Measurements from ENCODE around the gene OR13D1.

Gene OR13D1, protein sequence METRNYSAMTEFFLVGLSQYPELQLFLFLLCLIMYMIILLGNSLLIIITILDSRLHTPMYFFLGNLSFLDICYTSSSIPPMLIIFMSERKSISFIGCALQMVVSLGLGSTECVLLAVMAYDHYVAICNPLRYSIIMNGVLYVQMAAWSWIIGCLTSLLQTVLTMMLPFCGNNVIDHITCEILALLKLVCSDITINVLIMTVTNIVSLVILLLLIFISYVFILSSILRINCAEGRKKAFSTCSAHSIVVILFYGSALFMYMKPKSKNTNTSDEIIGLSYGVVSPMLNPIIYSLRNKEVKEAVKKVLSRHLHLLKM

DNA sequence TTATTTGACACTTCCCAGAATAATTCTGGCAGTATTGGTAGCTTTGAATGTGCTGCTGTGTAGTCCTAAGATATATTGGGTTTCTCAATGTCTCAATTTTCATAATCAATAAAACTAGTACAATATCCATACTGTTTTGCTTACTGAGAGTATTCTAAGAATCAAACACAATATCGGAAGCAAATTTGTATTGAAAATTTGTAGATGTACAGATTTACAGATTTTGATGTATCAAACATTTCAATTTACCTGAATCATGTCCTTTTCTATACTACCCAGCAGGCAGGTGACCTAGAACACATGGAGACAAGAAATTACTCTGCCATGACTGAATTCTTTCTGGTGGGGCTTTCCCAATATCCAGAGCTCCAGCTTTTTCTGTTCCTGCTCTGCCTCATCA is at the start of gene OR13D1:
TSS of gene OR13D1 (plus strand) at position 301 of the 400 bp plus-strand sequence. CDS start at position 301, 0 bp downstream.
- H3K4me3 ChIP-seq (ENCODE audit: low read depth, low read length): no peak within 1 kb of the TSS
- TF ChIP-seq, protein P1, sequence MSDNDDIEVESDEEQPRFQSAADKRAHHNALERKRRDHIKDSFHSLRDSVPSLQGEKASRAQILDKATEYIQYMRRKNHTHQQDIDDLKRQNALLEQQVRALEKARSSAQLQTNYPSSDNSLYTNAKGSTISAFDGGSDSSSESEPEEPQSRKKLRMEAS (IDR thresholded peaks at IDR 0.05; ENCODE audit: low read depth, low read length): no peak
- TF ChIP-seq CTCF (IDR thresholded peaks at IDR 0.05; ENCODE audit: low read depth, low read length) (no peak), POLR2A (IDR thresholded peaks at IDR 0.05; ENCODE audit: extremely low read depth, insufficient read length) (no peak), MYC (IDR thresholded peaks at IDR 0.05; ENCODE audit: low read depth, low read length) (no peak)
- DNase-seq (ENCODE audit: low read depth): no peak

GRCh38 chr9:104658496-104659195 is 35.7 kb upstream of the OR13D1 start:
- no peak overlapping the region for H3K4me3 ChIP-seq (ENCODE audit: low read depth, low read length)
- DNase-seq (ENCODE audit: low read depth): no peak
- TF ChIP-seq POLR2A (IDR thresholded peaks at IDR 0.05; ENCODE audit: extremely low read depth, insufficient read length) (no peak), MYC (IDR thresholded peaks at IDR 0.05; ENCODE audit: low read depth, low read length) (no peak), CTCF (IDR thresholded peaks at IDR 0.05; ENCODE audit: low read depth, low read length) (no peak)
- TF ChIP-seq, protein P1 (IDR thresholded peaks at IDR 0.05; ENCODE audit: low read depth, low read length): no peak

GRCh38 chr9:104675611-104676010 is 18.7 kb upstream of the OR13D1 start:
- no peak for TF ChIP-seq MYC (IDR thresholded peaks at IDR 0.05; ENCODE audit: low read depth, low read length)
- TF ChIP-seq, protein P1 (IDR thresholded peaks at IDR 0.05; ENCODE audit: low read depth, low read length): no peak
- no peak for TF ChIP-seq POLR2A (IDR thresholded peaks at IDR 0.05; ENCODE audit: extremely low read depth, insufficient read length)
- TF ChIP-seq CTCF (IDR thresholded peaks at IDR 0.05; ENCODE audit: low read depth, low read length): no peak
- DNase-seq (ENCODE audit: low read depth): no peak
- H3K4me3 ChIP-seq (ENCODE audit: low read depth, low read length): no peak overlapping the region

DNA sequence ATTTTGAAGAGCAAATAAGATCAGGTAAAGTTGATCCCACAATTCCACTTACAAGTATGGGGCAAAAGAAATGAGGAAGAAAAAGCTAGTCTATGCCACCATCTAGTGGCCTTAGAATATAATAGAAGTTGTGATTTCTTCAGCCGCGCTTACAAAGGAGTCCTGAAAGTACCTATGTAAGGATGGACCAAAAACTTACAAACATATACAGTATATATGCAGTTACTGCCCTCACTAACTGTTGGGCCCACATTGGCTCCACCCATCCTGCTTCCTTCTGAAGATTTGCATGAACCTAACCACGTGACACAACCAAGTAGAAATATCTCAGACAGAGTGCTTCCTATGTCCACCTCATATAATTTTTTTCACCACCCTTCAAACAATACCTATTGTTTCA is 11.7 kb upstream of the OR13D1 start:
- TF ChIP-seq, protein P1 (IDR thresholded peaks at IDR 0.05; ENCODE audit: low read depth, low read length): 0 out of 2 replicates have a peak, but pooled peaks have one; percentile 22
- TF ChIP-seq CTCF (IDR thresholded peaks at IDR 0.05; ENCODE audit: low read depth, low read length) (peak; percentile 34), POLR2A (IDR thresholded peaks at IDR 0.05; ENCODE audit: extremely low read depth, insufficient read length) (no peak)
- DNase-seq (ENCODE audit: low read depth): peak; percentile 66
- no peak overlapping the region for H3K4me3 ChIP-seq (ENCODE audit: low read depth, low read length)

DNA sequence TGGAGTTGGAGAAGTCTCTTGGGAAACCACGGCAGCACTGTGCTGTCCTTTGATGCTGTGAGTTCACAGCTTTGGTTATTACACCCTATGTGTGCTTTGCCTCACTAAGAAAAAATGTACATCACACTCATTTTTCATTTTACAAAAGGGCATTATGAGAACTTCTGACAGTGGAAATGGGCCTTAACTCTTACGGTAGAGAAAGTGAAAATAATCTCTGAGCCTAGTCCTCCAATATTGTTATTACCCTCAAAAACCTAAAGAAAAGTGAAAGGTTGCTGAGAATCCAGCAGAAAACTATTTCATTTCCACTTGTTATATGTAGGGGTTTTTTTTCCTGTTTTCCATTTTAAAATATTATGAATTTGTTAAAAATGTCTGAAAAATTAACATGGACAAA is 8.2 kb upstream of the OR13D1 start:
- TF ChIP-seq POLR2A (IDR thresholded peaks at IDR 0.05; ENCODE audit: extremely low read depth, insufficient read length) (no peak), CTCF (IDR thresholded peaks at IDR 0.05; ENCODE audit: low read depth, low read length) (no peak), MYC (IDR thresholded peaks at IDR 0.05; ENCODE audit: low read depth, low read length) (no peak)
- TF ChIP-seq, protein P1 (IDR thresholded peaks at IDR 0.05; ENCODE audit: low read depth, low read length): no peak
- H3K4me3 ChIP-seq (ENCODE audit: low read depth, low read length): no peak overlapping the region
- no peak for DNase-seq (ENCODE audit: low read depth)

Data from NB4 (cell line).